ENCODE data around the gene ZC3H10. TPM values are rescaled to one million over a fixed set of nuclear protein-coding genes. Genes with fewer than 3 reads are reported as not detected.

ZC3H10 gene
- polyA plus RNA-seq, 1 donor from 2014 or later, result 6.7 TPM

- H3K79me2 ChIP-seq (replicated peaks; ENCODE audit: insufficient read depth, low read length), result peaks cover 14% of the 10 kb centered on the region
- H3K9me2 ChIP-seq (ENCODE audit: insufficient read depth, low read length), result no peaks in the 10 kb centered on the region
- H3K4me3 ChIP-seq (ENCODE audit: low read length), result no peak overlapping the region
- no peaks in the 10 kb centered on the region for H3F3A ChIP-seq (ENCODE audit: insufficient read depth, low read length, poor library complexity, severe bottlenecking)
- no peak overlapping the region for H3K4me2 ChIP-seq (ENCODE audit: low read length)
- H3K27ac ChIP-seq (ENCODE audit: low read length), result no peak overlapping the region
- no peaks in the 10 kb centered on the region for H3K9me3 ChIP-seq (ENCODE audit: low read length)
- H3K9ac ChIP-seq (ENCODE audit: low read length), result no peak overlapping the region
- TF ChIP-seq RAD21 (conservative IDR thresholded peaks at IDR 0.05) (no peak), MXI1 (conservative IDR thresholded peaks at IDR 0.05; ENCODE audit: poor library complexity, severe bottlenecking) (no peak), SMC3 (conservative IDR thresholded peaks at IDR 0.05; ENCODE audit: poor library complexity) (no peak), REST (IDR thresholded peaks at IDR 0.05; ENCODE audit: borderline replicate concordance) (no peak), EZH2 (IDR thresholded peaks at IDR 0.05; ENCODE audit: borderline replicate concordance, insufficient read depth, low read length, poor library complexity, severe bottlenecking) (no peak), POLR2AphosphoS5 (IDR thresholded peaks at IDR 0.05) (no peak), CTCF (IDR thresholded peaks at IDR 0.05; ENCODE audit: poor library complexity, severe bottlenecking) (no peak), TAF1 (IDR thresholded peaks at IDR 0.05; ENCODE audit: low read depth) (no peak), EP300 (conservative IDR thresholded peaks at IDR 0.05; ENCODE audit: poor library complexity, severe bottlenecking) (no peak)
- no peak overlapping the region for H2AFZ ChIP-seq (ENCODE audit: low read depth, low read length)
- H3K27me3 ChIP-seq (ENCODE audit: insufficient read depth, low read depth, low read length), result no peaks in the 10 kb centered on the region
- H4K20me1 ChIP-seq (ENCODE audit: insufficient read depth), result no peaks in the 10 kb centered on the region
- no peaks in the 10 kb centered on the region for H3K36me3 ChIP-seq (ENCODE audit: insufficient read depth, low read length)
These were observed 17.0 kb upstream of the ZC3H10 start for GRCh38 chr12:56101045-56101444.

- peaks cover 24% of the 10 kb centered on the region for H3K79me2 ChIP-seq (replicated peaks; ENCODE audit: insufficient read depth, low read length)
- no peak overlapping the region for H3K27ac ChIP-seq (ENCODE audit: low read length)
- H3K27me3 ChIP-seq (ENCODE audit: insufficient read depth, low read depth, low read length), result no peaks in the 10 kb centered on the region
- H3F3A ChIP-seq (ENCODE audit: insufficient read depth, low read length, poor library complexity, severe bottlenecking), result no peaks in the 10 kb centered on the region
- TF ChIP-seq CTCF (IDR thresholded peaks at IDR 0.05; ENCODE audit: poor library complexity, severe bottlenecking) (no peak), MXI1 (conservative IDR thresholded peaks at IDR 0.05; ENCODE audit: poor library complexity, severe bottlenecking) (no peak), SMC3 (conservative IDR thresholded peaks at IDR 0.05; ENCODE audit: poor library complexity) (no peak), TAF1 (IDR thresholded peaks at IDR 0.05; ENCODE audit: low read depth) (no peak), EP300 (conservative IDR thresholded peaks at IDR 0.05; ENCODE audit: poor library complexity, severe bottlenecking) (no peak), POLR2AphosphoS5 (IDR thresholded peaks at IDR 0.05) (no peak), RAD21 (conservative IDR thresholded peaks at IDR 0.05) (no peak), REST (IDR thresholded peaks at IDR 0.05; ENCODE audit: borderline replicate concordance) (no peak), EZH2 (IDR thresholded peaks at IDR 0.05; ENCODE audit: borderline replicate concordance, insufficient read depth, low read length, poor library complexity, severe bottlenecking) (no peak)
- no peak overlapping the region for H3K4me3 ChIP-seq (ENCODE audit: low read length)
- no peaks in the 10 kb centered on the region for H3K9me2 ChIP-seq (ENCODE audit: insufficient read depth, low read length)
- H3K36me3 ChIP-seq (ENCODE audit: insufficient read depth, low read length), result no peaks in the 10 kb centered on the region
- no peaks in the 10 kb centered on the region for H3K9me3 ChIP-seq (ENCODE audit: low read length)
- H2AFZ ChIP-seq (ENCODE audit: low read depth, low read length), result no peak overlapping the region
- no peak overlapping the region for H3K4me2 ChIP-seq (ENCODE audit: low read length)
- H3K9ac ChIP-seq (ENCODE audit: low read length), result no peak overlapping the region
- H4K20me1 ChIP-seq (ENCODE audit: insufficient read depth), result no peaks in the 10 kb centered on the region
These were observed 15.4 kb upstream of the ZC3H10 start for GRCh38 chr12:56102683-56103065.

Data from neural cell (in vitro differentiated cells).